CD14-positive monocyte (primary cell): ENCODE data around the gene PTPRC. TPM values are rescaled to one million over a fixed set of nuclear protein-coding genes. Genes with fewer than 3 reads are reported as not detected.

Experiments
- DNase-seq, 3 donors: peaks; one replicate each; pipeline ENCODE4 v3.0.0-alpha.2; 2011 to 2022
- H2AFZ ChIP-seq: 2 replicates; pipeline ENCODE4 v1.6.0; 2012; ENCODE audit warnings: mild to moderate bottlenecking, low read depth, low read length, inconsistent platforms; ENCODE audit not compliant: insufficient read depth, poor library complexity, severe bottlenecking
- H3K27ac ChIP-seq, 2 donors: 1 replicate in 1 of 2; 2 replicates in 1 of 2; pipeline ENCODE4 v1.5.1; 2012 to 2013; ENCODE audit warnings: low read length in 2 of 2, control low read depth in 1 of 2, inconsistent platforms in 1 of 2, low read depth in 1 of 2, mild to moderate bottlenecking in 1 of 2
- H3K27me3 ChIP-seq, 2 donors: one replicate each; pipeline versions ENCODE4 v1.6.0 to v1.6.1; 2011 to 2013; ENCODE audit warnings: low read length in 2 of 2; ENCODE audit not compliant: control insufficient read depth in 2 of 2, insufficient read depth in 2 of 2
- H3K36me3 ChIP-seq, 2 donors: replicated peaks in 1 of 2; 1 replicate in 1 of 2; 2 replicates in 1 of 2; pipeline versions ENCODE4 v1.5.1 to v1.6.1; 2012 to 2013; ENCODE audit warnings: low read length in 2 of 2, control low read depth in 1 of 2, inconsistent platforms in 1 of 2, mild to moderate bottlenecking in 1 of 2; ENCODE audit not compliant: insufficient read depth in 2 of 2, control insufficient read depth in 1 of 2
- H3K4me1 ChIP-seq, 2 donors: 1 replicate in 1 of 2; 2 replicates in 1 of 2; pipeline versions ENCODE4 v1.5.1 to v1.6.1; 2012 to 2013; ENCODE audit warnings: low read length in 2 of 2, control low read depth in 1 of 2, inconsistent platforms in 1 of 2, mild to moderate bottlenecking in 1 of 2, moderate library complexity in 1 of 2; ENCODE audit not compliant: insufficient read depth in 2 of 2, control insufficient read depth in 1 of 2
- H3K4me2 ChIP-seq: replicated peaks from 2 replicates; pipeline ENCODE3; 2012; ENCODE audit warnings: low read length, moderate library complexity, mild to moderate bottlenecking; ENCODE audit not compliant: poor library complexity, severe bottlenecking; ENCODE audit errors: extremely low read depth
- H3K4me3 ChIP-seq, 3 experiments: fragments of 200-600 bp in 1 of 3; sonication (generic) in 1 of 3; replicated peaks in 1 of 3; 1 replicate in 2 of 3; 2 replicates in 1 of 3; pipeline ENCODE4 v1.5.1; 2011 to 2013; ENCODE audit warnings: low read length in 3 of 3, mild to moderate bottlenecking in 3 of 3, control low read depth in 2 of 3, low read depth in 2 of 3, inconsistent platforms in 1 of 3, moderate library complexity in 1 of 3
- H3K79me2 ChIP-seq: 2 replicates; pipeline ENCODE4 v1.6.0; 2012; ENCODE audit warnings: mild to moderate bottlenecking, control low read depth, inconsistent platforms, low read length, moderate library complexity; ENCODE audit not compliant: insufficient read depth
- H3K9ac ChIP-seq: 2 replicates; pipeline ENCODE4 v1.6.0; 2017; ENCODE audit warnings: low read length, mild to moderate bottlenecking; ENCODE audit not compliant: insufficient read depth, poor library complexity, severe bottlenecking
- H3K9me3 ChIP-seq, 2 donors: replicated peaks in 1 of 2; 1 replicate in 1 of 2; 2 replicates in 1 of 2; pipeline versions ENCODE4 v1.5.1 to v1.6.1; 2012 to 2013; ENCODE audit warnings: low read length in 2 of 2, control low read depth in 1 of 2; ENCODE audit not compliant: control insufficient read depth in 1 of 2, insufficient read depth in 1 of 2
- H4K20me1 ChIP-seq: 2 replicates; pipeline ENCODE4 v1.6.0; 2012; ENCODE audit warnings: mild to moderate bottlenecking, low read length, control low read depth, moderate library complexity; ENCODE audit not compliant: insufficient read depth
- H3K27ac Mint-ChIP-seq, 7 donors: one replicate each; pipeline ENCODE4 v1.8.0; 2020; ENCODE audit warnings: mild to moderate bottlenecking in 7 of 7, mixed read lengths in 7 of 7, moderate library complexity in 6 of 7, inconsistent platforms in 2 of 7
- H3K27me3 Mint-ChIP-seq, 3 donors: one replicate each; pipeline ENCODE4 v1.8.0; 2021 to 2022; ENCODE audit warnings: low read depth in 3 of 3, mild to moderate bottlenecking in 3 of 3, mixed read lengths in 3 of 3, moderate library complexity in 3 of 3, inconsistent platforms in 1 of 3
- H3K36me3 Mint-ChIP-seq, 2 donors: one replicate each; pipeline ENCODE4 v1.8.0; 2020; ENCODE audit warnings: mixed read lengths in 2 of 2, inconsistent platforms in 1 of 2, mild to moderate bottlenecking in 1 of 2
- H3K4me1 Mint-ChIP-seq: one replicate; pipeline ENCODE4 v1.8.0; 2020; ENCODE audit warnings: mild to moderate bottlenecking, mixed read lengths
- H3K4me3 Mint-ChIP-seq, 2 donors: one replicate each; pipeline ENCODE4 v1.8.0; 2020; ENCODE audit warnings: mild to moderate bottlenecking in 2 of 2, mixed read lengths in 2 of 2, moderate library complexity in 1 of 2
- H3K9me3 Mint-ChIP-seq, 7 donors: one replicate each; pipeline ENCODE4 v1.8.0; 2020 to 2022; ENCODE audit warnings: mixed read lengths in 7 of 7, mild to moderate bottlenecking in 6 of 7, moderate library complexity in 6 of 7, inconsistent platforms in 2 of 7
- CTCF ChIP-seq: fragments of 200-600 bp; IDR thresholded peaks from one replicate; pipeline ENCODE4 v1.8.0; 2022; ENCODE audit warnings: antibody characterized with exemption, mild to moderate bottlenecking
- WGBS: methylation state at CpG from one replicate; pipeline ENCODE4 v1.1.5; 2013; ENCODE audit warnings: missing lambda C conversion rate; ENCODE audit not compliant: insufficient coverage; 5-methylcytosine and 5-hydroxymethylcytosine counted together
- intact Hi-C, 2 donors: fragments of 100-400 bp; cut with micrococcal nuclease; formaldehyde crosslinking; loops; one replicate each; pipeline versions ENCODE4 v1.15.0 to v1.15.1; 2023
- polyA plus RNA-seq, 3 donors: library from polyadenylated mRNA; depleted of rRNA in 1 of 3; unstranded in 2 of 3; stranded (reverse) in 1 of 3; fragments of 300-500 nt in 2 of 3; fragments of >200 nt in 1 of 3; fragmentation: Illumina TruSeq in 2 of 3; gene quantifications; 1 replicate in 2 of 3; 2 replicates in 1 of 3; pipeline ENCODE4 v1.2.3, GENCODE V29; 2012 to 2021

Gene PTPRC
- polyA plus RNA-seq, 3 donors = 410 to 992 (median 667) TPM

GRCh38 chr1:198605406-198605805 is 33.4 kb upstream of the PTPRC start:
- Histone ChIP-seq H3K4me1 (peaks cover 24 to 34% of the 10 kb centered on the region in 2 donors), H3K79me2 (no peaks in the 10 kb centered on the region), H3K36me3 (no peaks in the 10 kb centered on the region), H3K9ac (no peak overlapping the region), H3K9me3 (no peaks in the 10 kb centered on the region), H3K4me2 (no peak overlapping the region), H2AFZ (no peak overlapping the region), H3K27me3 (no peaks in the 10 kb centered on the region), H3K27ac (no peak overlapping the region), H4K20me1 (no peaks in the 10 kb centered on the region), H3K4me3 (no peak overlapping the region)
- DNase-seq = no peak
- Mint-ChIP-seq H3K4me1 (peaks cover 36% of the 10 kb centered on the region), H3K9me3 (peaks cover 1 to 14% (median 4%) of the 10 kb centered on the region in 7 donors), H3K27ac (no peak overlapping the region), H3K36me3 (peaks cover 0 to 4% of the 10 kb centered on the region in 2 donors), H3K27me3 (peaks cover 0 to 2% (median 0%) of the 10 kb centered on the region in 3 donors), H3K4me3 (no peak overlapping the region)
- WGBS = no CpG with 5 or more reads among the region's 4 CpGs
- no peak for TF ChIP-seq CTCF
- intact Hi-C loops = no loop called here

- DNase-seq = no peak
- Histone ChIP-seq H3K4me2 (no peak overlapping the region), H3K9ac (no peak overlapping the region), H4K20me1 (no peaks in the 10 kb centered on the region), H2AFZ (peak overlapping the region; percentile 2), H3K36me3 (no peaks in the 10 kb centered on the region), H3K79me2 (no peaks in the 10 kb centered on the region), H3K4me1 (peaks cover 24 to 34% of the 10 kb centered on the region in 2 donors), H3K9me3 (no peaks in the 10 kb centered on the region), H3K27me3 (no peaks in the 10 kb centered on the region), H3K27ac (no peak overlapping the region), H3K4me3 (no peak overlapping the region)
- no CpG with 5 or more reads among the region's 3 CpGs for WGBS
- Mint-ChIP-seq H3K36me3 (peaks cover 0 to 4% of the 10 kb centered on the region in 2 donors), H3K4me3 (no peak overlapping the region), H3K27ac (peak overlapping the region in 1 of 7 donors; percentile 48), H3K9me3 (peaks cover 0 to 10% (median 2%) of the 10 kb centered on the region in 7 donors), H3K4me1 (peaks cover 36% of the 10 kb centered on the region), H3K27me3 (peaks cover 0 to 2% (median 0%) of the 10 kb centered on the region in 3 donors)
- intact Hi-C loops = no loop called here
- no peak for TF ChIP-seq CTCF
Measured at GRCh38 chr1:198606020-198606438, 32.8 kb upstream of the PTPRC start.
